GM19240 (cell line): Measurements from ENCODE around the gene SPAG16.
"Not testable (repeated sequence)": the region's sequence is repeated elsewhere in the genome, so short reads cannot be mapped to it uniquely, and the experiment has no call there.

Experiments
- DNase-seq: peaks from one replicate; pipeline ENCODE4 v3.0.0; 2011; ENCODE audit warnings: low spot score; ENCODE audit not compliant: insufficient read length

Gene SPAG16

DNA sequence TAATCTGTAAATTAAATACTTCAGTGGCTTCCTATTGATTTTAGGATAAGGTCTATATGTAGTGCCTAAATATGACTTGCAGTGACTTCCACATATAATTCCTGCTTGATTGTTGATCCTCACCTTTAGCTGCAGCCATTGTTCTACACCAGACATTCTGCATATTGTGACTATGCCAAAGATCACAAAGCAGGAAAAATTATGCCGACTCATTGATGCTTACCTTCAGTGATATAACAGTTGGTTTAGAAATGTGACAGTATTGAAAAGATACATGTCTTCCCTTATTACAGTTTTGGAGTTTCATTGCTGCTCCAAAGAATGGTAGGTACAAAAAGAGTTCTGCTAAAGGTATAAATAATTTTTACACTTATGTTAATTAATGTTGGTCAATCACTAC is 12.3 kb upstream of the SPAG16 start:
- DNase-seq, result no peak

DNA sequence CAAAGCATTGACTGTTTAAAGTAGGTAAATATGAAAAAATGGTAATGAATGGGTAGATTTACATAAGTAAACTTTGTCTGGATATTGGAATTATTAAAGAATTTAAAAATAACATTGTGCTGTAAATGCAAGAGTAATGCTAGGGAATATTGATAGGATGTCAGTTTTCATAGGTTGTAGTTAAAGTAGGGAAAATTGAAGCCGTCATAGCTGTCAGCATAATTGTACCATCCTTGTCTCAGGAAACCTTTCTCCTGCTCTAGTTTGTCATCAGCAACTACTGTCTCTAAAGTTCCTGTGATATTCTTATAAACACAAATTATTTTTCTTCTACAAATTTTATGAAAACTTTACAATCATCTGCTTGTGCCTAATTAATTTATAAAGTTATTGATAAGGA is 10.1 kb upstream of the SPAG16 start:
- no peak for DNase-seq

DNA sequence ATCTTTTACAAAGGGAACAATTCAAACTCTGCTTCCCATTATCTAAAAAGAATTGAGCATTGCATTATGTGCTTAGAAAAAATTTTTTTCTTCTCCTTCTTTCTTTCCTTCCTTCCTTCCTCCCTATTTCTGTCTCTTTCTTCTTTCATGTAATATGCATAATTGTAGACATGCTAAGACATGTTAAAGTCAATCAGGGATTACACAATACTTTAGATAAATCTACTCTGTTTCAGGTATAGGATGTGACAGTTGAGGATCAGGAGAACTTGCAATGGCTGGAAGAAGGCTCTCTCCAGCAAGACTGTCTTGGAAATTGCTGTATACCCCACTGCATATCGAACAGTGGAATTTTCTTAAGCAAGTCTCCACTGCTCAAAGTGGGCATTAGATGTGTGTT is 9.0 kb upstream of the SPAG16 start:
- no peak for DNase-seq

DNA sequence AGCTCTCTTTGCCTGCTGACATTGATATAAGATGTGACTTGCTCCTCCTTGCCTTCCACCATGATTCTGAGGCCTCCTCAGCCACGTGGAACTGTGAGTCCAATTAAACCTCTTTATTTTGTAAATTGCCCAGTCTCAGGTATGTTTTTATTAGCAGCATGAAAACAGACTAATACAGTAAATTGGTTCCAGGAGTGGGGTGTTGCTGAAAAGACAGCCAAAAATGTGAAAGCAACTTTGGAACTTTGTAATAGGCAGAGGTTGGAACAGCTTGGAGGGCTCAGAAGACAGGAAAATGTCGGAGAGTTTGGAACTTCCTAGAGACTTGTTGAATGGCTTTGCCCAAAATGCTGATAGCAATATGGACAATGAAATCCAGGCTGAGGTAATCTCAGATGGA is 7.1 kb upstream of the SPAG16 start:
- DNase-seq, result not testable (repeated sequence)

DNA sequence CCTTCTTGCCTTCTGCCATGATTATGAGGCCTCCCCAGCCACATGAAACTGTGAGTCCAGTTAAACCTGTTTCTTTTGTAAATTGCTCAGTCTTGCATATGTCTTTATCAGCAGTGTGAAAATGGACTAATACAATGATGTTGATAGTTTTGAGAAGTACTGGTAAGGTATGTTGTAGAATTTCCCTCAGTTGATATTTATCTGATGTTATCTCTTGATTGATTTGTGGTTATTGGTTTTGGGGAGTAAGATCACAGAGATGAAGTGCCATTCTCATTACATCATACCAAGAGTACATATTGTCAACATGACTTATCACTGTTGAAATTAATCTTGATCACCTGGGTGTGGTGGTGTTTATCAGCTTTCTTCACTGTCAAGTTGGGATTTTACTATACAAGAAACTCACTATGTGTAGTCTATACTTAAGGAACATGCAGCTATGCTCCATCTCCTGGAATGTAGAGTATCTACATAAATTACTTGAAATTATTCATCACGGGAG is 5.1 kb upstream of the SPAG16 start:
- no peak for DNase-seq

DNA sequence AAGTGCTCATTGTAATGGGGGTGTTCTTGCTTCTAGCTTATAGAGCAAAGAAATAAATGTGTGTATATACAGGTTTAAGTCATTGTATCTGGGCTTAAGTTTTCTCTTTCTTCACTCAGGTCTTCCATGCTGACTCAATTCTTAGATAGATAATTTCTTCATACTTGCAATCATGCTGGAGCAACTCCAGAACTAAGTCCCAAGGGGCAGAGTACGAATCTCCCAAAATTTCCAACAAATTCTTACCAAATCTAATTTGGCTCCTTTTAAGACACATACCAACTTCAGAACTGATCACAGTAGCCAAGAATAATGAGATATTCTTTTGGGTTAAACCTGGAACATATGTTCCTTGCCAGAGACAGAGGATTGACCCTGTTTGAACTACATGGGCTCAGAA is 4.3 kb upstream of the SPAG16 start:
- DNase-seq, result no peak

DNA sequence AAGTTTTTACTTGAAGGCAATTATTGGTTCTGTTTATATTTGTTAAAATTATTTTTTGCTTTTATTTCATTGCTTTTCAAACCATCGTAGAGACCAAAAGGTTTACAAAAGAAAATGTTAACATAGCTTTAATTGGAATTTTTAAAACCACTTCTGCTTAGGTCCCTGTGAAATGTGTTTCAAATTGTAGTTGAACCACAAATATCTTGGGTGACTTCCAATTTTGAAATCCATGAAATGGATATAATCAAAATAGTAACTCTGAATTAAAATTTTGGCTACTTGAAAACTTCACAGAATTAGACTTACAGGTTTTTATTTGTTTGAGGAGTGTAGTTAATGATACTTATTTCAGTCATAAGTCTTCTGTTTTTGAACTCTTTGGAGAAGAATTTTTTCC is 3.1 kb upstream of the SPAG16 start:
- no peak for DNase-seq

DNA sequence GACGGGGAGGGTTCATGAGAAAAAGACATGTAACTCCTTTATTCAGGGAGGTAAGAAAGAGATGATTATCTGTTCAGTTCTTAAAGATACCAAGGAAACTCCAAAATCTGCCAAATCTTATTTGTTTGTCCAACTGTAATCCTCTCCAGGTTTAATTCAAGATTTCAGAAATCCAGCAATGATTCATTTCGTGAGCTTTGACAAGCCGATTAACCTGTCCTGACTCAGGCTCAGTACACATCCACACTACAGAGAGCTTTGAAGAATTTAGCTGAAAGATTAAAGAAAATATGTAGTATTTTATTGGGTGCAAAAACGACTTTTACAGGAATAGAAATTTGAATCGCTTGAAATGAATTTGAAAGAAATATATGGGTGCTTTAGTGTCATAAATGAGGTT is 1.1 kb downstream of the SPAG16 start:
- no peak for DNase-seq

DNA sequence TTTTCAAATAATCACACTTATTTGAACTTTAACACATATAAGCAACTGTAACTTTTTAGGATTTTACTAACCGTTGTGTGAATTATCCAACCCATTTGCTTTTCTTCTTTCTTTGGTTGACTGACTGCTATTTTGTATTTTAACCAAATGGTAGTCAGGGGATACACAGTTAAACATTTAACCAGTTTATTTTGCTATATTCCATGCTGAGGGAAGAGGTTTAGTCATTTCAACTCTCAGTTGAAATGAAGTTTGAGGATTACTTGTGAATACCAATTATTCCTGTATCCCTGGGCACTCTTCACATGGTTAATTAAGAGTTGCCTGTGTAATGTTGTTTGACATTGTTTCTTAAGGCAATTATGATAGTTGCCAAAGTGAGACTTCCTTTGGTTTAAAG is 1.9 kb downstream of the SPAG16 start:
- DNase-seq, result no peak

DNA sequence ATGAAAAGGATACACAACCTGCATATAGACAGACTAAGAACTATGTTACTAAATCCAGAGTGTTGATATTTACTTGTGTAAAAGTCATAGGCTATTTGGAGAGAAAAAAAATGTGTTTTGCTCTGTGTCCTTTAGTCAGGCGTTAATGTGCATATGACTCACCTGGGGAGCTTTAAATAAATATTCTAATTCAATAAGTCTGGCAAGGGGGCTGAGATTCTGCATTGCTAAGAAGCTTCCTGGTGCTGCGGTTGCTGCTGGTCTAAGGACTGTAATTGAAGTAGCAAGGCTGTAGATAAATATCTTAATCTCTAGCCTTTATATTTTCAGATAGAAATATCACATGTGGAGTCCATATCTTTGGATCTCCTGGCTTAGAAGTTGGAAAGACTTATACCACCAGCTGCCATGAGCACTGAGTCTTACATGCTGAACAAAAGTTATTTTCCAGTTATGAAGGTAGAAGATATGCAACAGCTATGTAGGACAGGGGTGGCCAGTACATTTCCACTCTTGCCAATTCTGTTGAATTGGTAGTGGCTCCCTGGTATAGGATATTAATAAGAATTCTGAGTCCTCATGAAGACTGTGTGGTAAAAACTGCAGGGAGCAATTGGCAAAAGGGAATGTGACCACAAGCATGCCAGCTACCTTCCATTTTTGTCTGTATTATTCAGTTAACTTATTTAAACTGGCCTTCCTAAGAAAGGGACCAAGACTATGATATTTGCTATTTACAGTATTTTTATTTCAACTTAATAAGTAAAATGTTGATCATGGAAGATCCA is 4.8 kb downstream of the SPAG16 start:
- DNase-seq, result no peak

DNA sequence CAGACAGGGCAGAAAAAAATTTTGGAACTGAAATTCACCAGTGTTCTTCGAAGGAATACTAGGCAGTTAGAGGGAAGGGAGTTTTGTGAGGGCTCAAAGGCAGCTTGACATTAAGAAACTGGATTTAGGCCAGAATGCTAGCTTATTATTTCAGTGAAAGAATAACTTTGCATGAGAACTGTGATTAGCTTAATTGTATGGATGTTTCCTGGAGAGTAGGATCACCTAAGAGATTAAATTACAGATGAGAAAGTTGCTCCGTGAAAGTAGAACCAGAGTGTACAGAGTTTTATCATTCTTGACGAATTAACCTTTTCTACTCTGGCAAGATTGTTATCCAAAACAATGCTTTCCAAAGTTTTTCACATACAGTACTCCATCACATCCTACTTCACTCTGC is 6.2 kb downstream of the SPAG16 start:
- no peak for DNase-seq

DNA sequence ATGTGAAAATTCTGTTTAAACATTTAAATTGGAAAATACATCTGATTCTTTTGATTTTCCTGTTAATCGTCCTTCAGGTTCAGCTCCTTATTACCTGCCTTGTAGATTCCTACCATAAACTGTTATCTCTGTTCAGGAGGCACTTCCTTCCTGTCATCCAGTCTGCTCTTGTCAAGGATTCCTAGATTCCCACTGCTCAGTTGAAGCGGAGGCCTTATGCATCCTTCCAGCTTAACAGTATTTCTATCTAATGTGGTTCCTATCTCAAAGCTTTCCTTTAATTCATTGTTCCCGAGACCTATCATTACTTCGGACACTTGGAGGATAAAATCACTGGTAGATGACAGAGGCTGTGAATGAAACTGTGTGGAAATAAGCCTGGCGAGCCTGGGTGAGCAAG is 12.0 kb downstream of the SPAG16 start:
- no peak for DNase-seq

DNA sequence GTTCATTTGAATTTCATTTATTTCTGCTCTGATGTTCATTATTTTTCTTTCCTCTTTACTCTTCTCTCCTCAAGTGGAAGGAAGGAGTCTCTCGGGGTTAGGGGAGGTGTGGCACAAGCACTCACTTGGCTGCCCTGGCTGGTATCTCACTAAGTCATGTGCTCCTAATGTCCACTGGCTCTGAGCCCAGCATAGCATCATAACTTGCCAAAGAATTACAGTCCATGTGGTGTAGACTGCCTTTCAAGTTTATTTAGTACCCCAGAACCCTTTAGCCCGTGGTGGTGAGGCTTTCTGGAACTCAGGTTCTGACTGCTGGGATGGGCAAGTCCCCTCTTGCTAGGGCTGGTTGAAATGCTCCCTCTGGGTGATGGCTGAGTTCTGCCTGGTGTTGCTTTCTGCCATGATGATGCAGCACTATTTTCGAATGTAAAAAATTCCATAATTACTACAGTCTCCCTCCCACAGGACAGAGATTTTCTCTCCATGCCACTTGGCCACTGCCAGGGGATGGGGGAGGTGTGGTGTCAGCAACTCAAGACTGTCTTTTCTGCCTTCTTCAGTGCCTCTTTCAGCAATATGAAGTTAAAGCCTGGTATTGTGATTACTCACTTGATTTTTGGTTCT is 22.2 kb downstream of the SPAG16 start:
- DNase-seq, result no peak

DNA sequence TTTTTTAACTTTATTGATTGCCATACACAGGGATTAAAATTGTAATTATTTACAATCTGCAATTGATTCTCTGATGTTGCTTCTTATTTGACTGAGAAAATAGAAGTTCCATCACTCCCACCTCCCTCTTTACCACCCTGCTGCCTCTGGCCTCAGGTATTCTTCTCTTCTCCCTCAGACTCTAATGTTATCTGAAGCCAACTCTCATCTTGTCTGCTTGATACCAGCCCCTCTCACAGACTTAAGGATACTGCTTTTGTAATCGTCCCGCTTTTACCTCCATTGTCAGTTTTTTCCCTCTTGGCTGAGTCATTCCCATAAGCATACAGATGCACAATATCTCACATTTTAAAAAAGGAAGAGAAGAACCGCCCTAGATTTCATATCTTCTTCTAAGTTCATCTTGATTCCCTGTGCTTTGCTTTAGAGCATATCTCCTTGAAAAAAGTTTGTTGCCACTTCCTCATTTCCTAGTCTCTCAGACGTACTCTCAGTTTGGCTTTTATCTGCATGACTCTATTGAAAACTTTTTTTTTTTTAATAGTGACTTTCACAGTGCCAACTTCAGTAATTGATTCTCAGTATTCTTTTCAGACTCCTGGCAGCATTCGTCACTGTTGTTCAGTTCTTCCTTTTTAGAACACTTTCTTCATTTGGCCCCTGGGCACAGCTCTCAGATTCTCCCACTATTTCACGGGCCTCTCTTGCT is 31.1 kb downstream of the SPAG16 start:
- DNase-seq, result no peak

DNA sequence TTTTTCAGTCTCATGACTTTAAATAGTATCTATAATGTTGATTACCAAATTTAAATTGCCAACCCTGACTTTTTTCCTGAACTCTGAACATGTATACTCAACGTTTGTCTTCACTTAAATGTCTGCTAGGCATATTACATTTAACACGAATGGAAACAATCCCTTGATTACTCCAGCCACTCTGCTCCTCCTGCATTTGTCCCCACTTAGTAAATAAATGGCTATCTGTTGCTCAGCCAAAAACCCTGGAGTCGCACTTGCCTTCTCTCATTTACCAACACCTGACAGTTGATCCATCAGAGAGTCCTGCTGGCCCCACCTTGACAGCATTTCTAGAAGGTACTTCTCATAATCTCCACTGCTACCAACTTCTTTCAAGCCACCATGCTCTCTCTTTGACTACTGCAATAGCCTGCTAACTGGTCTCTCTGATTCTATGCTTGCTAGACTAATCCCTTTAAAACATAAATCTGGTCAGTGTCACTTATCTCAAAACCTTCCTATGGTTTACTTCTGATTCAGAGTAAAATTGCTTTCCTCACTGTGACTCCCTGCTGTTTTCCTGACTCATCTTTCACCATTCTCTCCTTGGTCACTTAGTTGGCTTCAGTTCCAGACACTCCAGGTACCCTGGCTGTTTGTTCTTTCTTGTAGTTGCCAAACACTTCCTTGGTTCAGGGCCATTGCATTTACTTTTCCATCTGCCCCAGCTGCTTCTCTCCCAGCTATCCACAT is 31.9 kb downstream of the SPAG16 start:
- no peak for DNase-seq

DNA sequence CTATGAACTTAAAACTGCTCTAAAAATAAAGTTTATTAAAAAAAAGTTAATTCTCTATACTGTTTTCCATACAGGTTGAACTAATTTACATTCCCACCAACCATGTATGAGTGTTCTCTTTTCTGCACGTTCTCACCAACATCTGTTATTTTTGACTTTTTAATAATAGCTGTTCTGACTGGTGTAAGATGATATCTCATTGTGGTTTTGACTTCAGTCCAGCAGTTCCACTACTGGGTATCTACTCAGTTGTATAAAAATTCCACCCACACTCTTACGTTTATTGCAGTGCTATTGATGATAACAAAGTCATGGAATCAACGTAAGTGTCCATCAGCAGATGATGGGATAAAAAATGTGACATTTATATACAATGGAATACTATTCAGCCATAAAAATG is 33.7 kb downstream of the SPAG16 start:
- DNase-seq, result no peak

DNA sequence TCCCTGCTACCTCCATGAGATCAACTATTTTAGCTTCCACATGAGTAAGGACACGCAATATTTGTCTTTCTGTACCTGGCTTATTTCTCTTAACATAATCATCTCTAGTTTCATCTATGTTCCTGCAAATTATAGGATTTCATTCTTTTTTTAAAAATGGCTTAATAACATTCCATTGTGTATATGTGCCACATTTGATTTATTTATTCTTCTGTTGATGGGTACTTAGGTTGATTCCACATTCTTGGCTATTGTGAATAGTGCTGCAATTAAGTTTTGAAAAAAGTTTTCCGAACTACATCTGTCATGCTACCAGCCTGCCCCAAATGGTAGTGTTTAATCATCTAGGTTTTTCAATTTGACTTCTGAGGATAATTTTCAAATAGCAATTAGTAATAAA is 36.3 kb downstream of the SPAG16 start:
- DNase-seq, result no peak

DNA sequence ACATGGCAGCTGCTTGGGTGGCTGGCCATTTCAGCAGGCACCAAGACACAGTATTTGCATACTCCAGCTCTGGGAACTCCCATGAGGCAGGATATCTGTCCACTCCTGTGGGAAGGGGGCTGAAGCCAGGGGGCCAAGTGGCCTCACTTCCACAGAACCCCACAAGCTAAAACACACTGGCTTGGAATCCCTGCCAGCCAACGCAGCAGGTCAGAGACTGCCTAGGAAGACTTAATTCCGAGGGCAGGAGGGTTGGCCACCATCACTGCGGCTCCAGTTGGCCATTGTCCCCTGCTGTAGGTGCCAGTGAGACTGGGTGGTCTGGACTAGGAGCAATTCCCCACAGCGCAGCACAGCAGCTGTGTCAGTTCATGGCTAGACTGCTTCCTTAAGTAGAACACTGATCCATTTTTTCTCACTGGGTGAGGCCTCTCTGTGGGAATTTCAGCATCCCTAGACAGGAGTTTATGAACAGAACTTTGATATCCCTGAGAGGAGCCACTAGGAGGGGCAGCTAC is 52.0 kb downstream of the SPAG16 start:
- no peak for DNase-seq

DNA sequence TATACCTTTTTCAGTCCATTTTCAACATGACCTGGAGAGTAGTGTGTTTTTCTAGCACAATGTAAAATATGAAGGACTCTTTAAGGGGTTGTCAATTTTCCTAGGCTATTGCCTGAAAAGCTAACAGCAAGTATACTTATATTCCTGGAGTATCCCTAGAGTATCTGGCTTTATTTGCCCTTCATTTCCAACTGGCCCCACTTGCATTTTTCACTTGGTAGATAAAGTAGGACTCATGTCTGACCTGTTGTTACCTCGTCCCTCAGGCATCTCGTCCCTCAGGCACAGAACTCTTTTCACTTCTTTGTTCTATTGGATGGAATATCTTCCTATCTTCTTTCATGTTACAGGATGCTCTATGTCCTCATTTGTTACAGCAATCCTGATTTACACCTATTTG is 69.2 kb downstream of the SPAG16 start:
- no peak for DNase-seq

DNA sequence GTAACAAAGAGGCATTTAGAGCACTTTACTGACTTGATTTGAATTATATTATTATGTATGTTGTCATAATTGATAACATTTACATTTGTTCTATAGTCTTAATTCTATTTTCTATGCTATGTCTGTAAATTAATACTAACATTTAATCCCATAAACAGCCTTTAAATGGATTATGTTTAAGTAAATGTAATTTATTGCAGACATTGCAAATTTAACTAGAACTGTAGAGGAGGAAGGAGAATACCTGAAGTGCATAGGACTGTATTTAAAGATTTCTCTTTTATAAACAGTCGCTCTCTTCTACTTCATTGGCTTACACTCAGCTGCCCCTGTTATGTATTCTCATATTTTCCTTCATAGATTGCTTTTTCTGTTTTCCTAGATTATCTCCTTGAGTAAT is 92.4 kb downstream of the SPAG16 start:
- no peak for DNase-seq

DNA sequence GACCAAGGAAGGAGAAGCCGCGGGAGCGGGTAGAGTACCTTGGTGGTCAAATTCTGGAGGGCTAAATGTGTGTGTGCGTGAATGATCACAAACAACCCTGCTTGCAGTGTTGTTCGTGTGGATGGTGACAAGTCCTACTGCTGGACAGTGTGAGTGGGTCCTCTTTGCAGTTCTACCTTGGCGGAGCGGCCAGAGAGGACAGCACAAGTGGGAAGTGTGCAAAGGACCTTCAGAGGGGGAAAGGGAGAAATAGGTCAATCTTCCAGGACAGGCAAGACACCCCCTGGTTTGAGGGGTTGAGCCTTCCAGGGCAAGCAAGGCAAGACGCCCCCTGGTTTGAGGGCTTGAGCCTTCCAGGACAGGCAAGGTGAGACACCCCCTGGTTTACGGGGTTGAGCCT is 122.8 kb downstream of the SPAG16 start:
- not testable (repeated sequence) for DNase-seq
